GM06990 (cell line): Measurements from ENCODE around the gene PPP1R9A.
A peak's percentile ranks its signal among the peaks of the same experiment; 100 is the strongest.

Experiments
- DNase-seq: peaks from one replicate; pipeline ENCODE4 v3.0.0-alpha.2; 2011; ENCODE audit not compliant: insufficient read length; ENCODE audit errors: extremely low read depth
- H3K27me3 ChIP-seq: replicated peaks from 2 replicates; pipeline ENCODE4 v1.6.0; 2011; ENCODE audit warnings: low read length; ENCODE audit not compliant: control insufficient read depth, insufficient read depth
- H3K36me3 ChIP-seq: 2 replicates; pipeline ENCODE4 v1.5.1; 2011; ENCODE audit warnings: low read length; ENCODE audit not compliant: control insufficient read depth, insufficient read depth
- H3K4me3 ChIP-seq: replicated peaks from 2 replicates; pipeline ENCODE4 v1.5.1; 2011; ENCODE audit warnings: low read depth, mild to moderate bottlenecking, control low read depth, low read length
- CTCF ChIP-seq: IDR thresholded peaks from 2 replicates; pipeline ENCODE4 v1.5.1; 2011; ENCODE audit warnings: low read length, control low read depth, mild to moderate bottlenecking, inconsistent platforms; ENCODE audit not compliant: insufficient read depth, poor library complexity, severe bottlenecking

PPP1R9A gene

GRCh38 chr7:95041031-95041430 lies 133.6 kb downstream of the PPP1R9A start:
- Histone ChIP-seq H3K4me3 (no peak overlapping the region), H3K36me3 (no peaks in the 10 kb centered on the region), H3K27me3 (no peaks in the 10 kb centered on the region)
- TF ChIP-seq CTCF = no peak
- DNase-seq = no peak

- Histone ChIP-seq H3K36me3 (no peaks in the 10 kb centered on the region), H3K4me3 (no peak overlapping the region), H3K27me3 (no peaks in the 10 kb centered on the region)
- peak; percentile 10 for TF ChIP-seq CTCF
- DNase-seq = no peak
Measured at GRCh38 chr7:95045236-95045923, 138.0 kb downstream of the PPP1R9A start.

DNA sequence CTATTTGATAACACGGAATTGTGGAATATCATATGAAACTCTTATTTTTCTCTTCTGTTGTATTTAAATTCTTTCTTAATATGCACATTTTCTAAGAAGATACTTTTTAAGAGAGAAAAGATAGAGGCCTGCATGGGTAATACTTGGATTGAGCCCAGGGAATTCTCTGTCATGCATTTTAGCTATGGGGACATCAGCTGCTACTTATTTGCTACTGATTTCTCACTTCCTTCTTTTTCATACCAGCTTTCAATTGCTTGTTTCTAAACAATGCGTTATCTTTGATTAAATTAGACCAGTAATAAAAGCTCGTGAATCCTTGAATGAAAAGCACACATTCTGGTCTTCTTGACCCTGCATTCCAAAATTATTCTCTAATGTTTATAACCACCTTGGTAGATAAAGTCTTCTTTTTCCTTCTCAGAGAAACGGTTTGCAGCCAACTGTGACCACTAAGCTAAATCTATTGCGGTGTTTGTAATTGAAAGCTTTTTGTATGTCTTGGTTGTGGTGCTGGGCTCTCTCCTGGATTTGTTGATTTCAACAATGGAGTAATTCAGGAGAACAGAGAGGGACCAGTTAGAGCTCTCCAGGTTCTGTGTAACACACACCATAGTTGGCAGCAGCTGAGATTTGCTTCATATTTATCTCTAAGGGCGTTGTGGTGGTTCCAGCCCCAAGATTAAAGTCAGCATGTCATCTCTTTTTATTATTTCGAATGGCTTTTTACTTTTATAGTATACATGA lies 139.3 kb downstream of the PPP1R9A start:
- no peak for DNase-seq
- no peaks in the 10 kb centered on the region for H3K27me3 ChIP-seq
- no peak for TF ChIP-seq CTCF
- no peak overlapping the region for H3K4me3 ChIP-seq
- H3K36me3 ChIP-seq = no peaks in the 10 kb centered on the region

DNA sequence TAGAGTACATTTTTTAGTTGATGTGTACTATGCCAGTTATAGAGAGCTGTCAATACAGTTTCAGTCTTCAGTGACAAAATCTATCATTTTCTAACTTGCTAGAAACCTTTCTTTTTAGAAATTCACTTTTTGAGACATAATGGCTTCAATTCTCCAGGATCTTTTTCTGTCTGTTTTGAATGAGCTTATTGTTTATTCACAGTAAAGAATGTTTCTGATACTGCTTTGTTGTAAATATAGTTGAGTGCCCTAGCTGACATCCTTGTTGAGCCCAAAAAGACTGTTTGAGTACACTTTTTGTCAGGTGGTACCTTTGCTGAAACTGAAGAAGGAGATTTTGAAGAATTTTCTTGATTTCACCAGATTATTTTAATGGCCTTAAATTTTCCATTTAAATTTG lies 139.9 kb downstream of the PPP1R9A start:
- Histone ChIP-seq H3K4me3 (no peak overlapping the region), H3K27me3 (no peaks in the 10 kb centered on the region), H3K36me3 (no peaks in the 10 kb centered on the region)
- no peak for DNase-seq
- no peak for TF ChIP-seq CTCF

GRCh38 chr7:95052566-95053094 lies 145.2 kb downstream of the PPP1R9A start:
- no peak overlapping the region for H3K4me3 ChIP-seq
- TF ChIP-seq CTCF = no peak
- H3K27me3 ChIP-seq = no peaks in the 10 kb centered on the region
- no peak for DNase-seq
- H3K36me3 ChIP-seq = no peaks in the 10 kb centered on the region
